HG03378 (cell line): ENCODE measurements around the gene KLHDC1.
A peak's percentile ranks its signal among the peaks of the same experiment; 100 is the strongest.
"Not testable (repeated sequence)": the region's sequence is repeated elsewhere in the genome, so short reads cannot be mapped to it uniquely, and the experiment has no call there.

Experiments
- ATAC-seq: cut with Tn5 transposase; IDR thresholded peaks from one replicate; pipeline ENCODE4 v1.9.1; 2021; ENCODE audit warnings: mild to moderate bottlenecking, moderate library complexity; ENCODE audit not compliant: unreplicated experiment

Gene KLHDC1

DNA sequence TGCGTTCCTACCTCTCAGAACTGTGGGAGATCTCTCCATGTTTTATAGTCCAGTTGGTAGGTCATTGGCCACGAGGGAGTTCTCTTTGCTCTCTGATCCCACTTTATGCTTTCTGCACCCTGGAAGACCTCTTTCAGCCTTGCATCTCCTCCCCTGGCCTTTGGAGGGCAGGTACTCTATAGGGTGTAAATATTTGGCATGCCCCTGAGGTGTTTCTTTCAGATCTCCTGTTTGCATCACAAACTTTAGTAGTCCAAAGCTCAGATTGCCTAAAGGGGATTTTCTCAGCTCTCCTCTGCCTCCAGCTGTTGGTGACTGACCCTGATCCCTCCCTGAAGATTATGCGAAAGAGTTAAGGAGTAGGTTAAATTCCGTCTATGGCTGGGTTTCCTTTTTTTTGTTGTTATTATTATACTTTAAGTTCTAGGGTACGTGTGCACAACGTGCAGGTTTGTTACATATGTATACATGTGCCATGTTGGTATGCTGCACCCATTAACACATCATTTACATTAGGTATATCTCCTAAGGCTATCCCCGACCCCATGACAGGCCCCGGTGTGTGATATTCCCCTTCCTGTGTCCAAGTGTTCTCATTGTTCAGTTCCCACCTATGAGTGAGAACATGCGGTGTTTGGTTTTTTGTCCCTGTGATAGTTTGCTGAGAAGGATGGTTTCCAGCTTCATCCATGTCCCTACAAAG, 29.0 kb downstream of the KLHDC1 start:
- ATAC-seq: not testable (repeated sequence)

DNA sequence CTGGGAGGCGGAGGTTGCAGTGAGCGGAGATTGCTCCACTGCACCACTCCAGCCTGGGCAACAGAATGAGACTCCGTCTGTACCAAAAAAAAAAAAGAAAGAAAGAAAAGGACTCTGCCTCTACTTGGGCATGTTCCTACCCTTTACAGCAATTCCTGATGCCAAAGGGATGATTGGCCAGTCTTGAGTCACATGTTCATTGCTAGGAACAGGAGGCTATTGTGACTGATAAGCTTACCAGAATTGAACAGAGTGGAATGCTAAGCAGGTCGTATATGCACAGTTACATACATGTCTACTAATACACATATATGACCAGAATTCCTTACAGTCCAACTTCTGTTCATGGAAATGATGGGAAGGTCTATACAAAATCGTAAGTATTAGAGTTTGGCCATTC, 34.3 kb downstream of the KLHDC1 start:
- no peak for ATAC-seq

DNA sequence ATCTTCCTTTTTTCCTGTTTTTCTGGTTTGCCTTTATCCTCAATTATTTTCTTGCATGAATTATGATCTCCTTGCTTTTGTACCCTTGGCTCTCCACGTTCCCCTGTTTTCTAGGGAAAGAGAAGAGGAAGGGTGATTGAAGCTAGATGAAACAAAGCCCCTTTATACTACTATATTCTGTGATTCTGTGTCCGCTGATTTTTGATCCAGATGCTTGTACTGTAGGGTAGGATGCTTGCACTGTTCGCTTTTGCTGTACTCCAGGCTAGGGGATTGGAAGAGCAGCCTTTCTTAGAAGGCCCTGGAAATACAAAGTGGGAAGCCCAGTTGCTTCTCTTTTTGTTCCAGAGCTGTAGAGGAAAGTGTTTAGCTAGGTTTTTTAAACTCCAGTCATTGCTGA, 40.0 kb downstream of the KLHDC1 start:
- ATAC-seq: no peak

- ATAC-seq: no peak
These were observed 40.9 kb downstream of the KLHDC1 start for GRCh38 chr14:49733836-49734235.

DNA sequence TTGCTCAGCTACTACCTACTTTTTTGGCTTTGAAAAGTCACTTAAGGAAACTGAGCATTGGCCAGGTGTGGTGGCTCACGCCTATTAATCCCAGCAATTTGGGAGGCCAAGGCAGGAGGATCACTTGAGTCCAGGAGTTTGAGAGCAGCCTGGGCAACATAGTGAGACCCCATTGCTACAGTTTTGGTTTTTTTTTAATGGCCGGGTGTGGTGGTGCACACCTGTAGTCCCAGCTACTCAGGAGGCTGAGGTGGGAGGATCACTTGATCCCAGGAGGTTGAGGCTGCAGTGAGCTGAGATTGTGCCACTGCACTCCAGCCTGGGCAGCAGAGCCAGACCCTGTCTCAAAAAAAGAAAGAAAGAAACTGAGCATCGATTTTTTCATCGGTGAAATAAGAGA, 42.7 kb downstream of the KLHDC1 start:
- ATAC-seq: not testable (repeated sequence)

DNA sequence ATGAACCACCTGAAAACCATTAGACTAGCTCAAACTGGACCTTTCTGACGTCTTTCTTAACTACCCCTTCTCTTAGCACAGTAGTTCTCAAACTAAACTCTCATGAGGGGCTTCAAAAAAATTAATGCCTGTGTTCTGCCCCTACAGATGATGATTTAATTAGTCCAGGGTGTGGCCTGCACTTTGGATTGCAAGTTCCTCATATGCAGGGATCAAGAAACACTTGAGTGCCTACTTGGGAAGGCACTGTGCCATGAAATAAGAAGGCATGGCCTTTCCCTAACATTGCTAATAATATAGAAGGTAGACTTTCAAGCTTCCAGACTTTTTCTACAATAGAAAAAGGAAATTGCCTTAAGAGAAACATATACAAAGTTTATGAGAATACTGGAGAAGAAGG, 52.3 kb downstream of the KLHDC1 start:
- no peak for ATAC-seq

DNA sequence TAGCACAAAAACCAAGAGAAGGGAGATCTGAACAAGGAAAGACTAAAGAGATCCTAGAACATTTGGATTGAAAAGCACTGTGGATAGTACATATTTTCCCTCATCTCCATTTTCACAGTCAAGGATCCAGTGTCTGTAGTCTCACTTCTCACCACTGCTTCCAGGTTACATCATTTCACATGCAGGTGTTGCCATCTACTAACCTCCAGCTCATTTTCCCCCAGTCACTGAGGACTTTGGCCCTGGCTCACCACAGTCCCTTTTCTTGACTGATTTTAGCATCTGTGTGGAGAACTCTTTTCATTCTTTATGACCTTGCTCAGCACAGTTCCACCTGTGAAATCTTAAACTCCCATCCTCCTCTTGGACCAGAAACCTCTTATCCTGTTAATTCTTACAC, 53.6 kb downstream of the KLHDC1 start:
- ATAC-seq: not testable (repeated sequence)

GRCh38 chr14:49754570-49755097, 61.7 kb downstream of the KLHDC1 start:
- no peak for ATAC-seq

GRCh38 chr14:49755378-49755777, 62.5 kb downstream of the KLHDC1 start:
- no peak for ATAC-seq

DNA sequence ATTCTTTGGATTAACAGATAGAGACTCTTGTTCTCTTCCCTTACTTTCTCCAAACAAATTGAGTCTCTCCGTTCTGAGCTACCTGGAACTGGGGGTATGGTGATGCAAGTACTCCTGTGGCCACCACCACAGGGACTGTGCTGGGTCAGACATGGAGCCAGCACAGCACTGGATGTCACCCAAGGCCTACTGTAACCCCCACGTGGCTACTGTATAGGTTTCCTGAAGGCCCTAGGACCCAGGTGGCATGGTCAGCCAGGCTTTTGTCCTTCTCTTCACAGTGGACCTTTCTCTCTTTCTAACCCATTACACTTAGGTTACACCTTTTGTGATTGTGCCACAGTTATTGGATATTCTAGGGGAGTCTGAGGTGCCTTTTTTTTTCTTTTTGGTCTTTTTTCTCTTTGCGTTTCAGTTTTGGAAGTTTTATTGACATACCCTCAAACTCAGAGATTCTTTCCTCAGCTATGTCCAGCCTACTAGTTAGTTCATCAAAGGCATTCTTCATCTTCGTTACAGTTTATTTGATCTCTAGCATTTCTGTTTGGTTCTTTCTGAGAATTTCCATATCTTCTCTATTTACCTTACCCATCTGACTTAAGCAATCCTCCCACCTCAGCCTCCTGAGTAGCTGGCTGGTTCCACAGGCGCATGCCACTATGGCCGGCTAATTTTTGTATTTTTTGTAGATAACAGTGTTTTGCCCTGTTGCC, 69.1 kb downstream of the KLHDC1 start:
- no peak for ATAC-seq

GRCh38 chr14:49766839-49767238, 73.9 kb downstream of the KLHDC1 start:
- no peak for ATAC-seq

GRCh38 chr14:49767270-49767570, 74.3 kb downstream of the KLHDC1 start:
- ATAC-seq: no peak

DNA sequence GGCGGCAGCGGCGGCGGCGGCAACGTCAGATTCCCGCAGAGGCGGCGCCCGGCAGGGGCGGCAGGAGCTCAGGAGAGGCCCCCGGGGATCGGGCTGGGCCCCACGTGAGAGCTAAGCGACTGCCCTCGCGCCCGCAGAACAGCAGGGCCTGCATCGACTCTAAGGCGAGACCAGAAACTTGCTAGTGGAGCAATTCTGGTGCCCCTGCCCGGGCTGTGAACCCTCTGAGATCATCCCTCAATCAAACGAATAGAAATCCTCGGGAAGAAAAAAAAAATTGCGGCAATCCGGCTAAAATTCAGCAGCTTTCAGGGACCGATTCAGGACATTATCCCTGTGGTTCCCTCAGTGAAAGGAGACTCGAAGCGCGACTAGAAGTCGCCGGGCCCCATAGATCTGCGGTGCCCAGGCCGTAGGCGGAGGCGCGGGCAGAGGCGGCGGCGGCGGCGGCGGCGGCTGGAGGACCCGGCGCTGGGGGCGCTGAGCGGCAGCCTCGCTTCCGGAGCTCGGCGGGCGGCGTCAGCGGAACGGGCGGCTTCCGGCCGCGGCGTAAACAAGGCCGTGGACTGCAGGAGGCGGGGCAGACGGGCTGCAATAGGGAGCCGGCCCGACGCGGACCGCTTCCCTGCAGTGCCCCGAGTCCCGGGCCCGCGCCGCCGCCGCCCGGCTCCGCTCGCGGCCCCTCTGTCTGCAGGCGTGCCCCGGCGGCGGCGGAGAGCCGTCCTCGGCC, 74.8 kb downstream of the KLHDC1 start, which contains the start of gene KLHDC2:
KLHDC2 (plus strand) TSS at position 583 of the 730 bp plus-strand sequence. CDS start 316 bp downstream, outside the sequence.
- ATAC-seq: peak; percentile 65

DNA sequence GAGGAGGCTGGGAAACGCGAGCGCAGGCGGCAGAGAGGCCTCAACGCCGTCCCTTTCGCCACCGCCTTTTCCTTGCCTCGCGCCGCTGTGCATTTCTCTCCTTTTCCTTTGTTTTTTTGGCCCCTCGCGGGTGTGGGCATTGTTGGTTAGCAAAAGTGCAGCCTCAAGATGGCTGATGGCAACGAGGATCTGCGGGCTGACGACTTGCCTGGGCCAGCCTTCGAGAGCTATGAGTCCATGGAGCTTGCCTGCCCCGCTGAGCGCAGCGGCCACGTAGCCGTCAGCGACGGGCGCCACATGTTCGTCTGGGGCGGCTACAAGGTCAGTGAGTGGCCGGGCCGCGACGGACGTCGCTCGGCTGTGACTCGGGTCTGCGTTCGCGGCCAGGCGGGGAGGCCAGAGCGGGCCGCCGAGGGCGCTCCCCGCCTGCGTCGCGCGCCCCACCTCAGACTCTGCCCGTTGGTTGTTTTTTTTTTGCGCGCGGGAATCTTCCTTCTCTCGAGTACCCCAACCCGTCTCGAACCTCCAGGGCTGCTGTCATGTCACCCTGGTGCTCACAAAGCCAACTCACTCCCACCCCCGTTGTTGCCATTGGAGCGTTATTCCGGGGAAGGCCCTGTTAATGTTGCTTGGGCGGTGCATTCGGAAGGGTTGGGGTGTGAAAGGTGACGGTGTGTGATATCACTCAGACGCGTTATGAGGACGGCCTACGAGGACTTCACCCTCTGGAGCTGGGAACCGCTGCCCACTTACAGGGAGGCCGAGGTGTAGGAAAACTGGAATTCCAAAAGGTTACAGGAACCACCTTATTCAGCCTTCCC, 75.6 kb downstream of the KLHDC1 start:
- peak; percentile 39 for ATAC-seq

DNA sequence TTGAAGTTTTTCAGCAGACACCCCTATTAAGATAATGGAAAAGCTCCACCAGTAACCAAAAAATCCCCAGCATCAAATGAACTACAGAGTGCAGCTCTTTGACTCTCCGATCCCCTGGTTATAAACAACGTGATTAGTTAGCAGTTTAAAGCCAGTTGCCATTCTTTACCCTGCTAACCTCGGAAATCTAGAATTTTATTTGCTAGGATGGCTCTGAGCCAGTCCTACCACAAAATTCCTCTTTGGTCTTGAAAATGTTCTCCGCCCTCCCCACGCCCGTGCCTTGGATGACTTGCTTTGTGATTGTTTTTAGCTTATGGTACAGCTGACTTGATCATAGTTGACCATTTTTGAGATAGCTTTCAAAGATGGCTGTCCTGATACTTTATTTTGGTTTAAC, 76.3 kb downstream of the KLHDC1 start:
- no peak for ATAC-seq

DNA sequence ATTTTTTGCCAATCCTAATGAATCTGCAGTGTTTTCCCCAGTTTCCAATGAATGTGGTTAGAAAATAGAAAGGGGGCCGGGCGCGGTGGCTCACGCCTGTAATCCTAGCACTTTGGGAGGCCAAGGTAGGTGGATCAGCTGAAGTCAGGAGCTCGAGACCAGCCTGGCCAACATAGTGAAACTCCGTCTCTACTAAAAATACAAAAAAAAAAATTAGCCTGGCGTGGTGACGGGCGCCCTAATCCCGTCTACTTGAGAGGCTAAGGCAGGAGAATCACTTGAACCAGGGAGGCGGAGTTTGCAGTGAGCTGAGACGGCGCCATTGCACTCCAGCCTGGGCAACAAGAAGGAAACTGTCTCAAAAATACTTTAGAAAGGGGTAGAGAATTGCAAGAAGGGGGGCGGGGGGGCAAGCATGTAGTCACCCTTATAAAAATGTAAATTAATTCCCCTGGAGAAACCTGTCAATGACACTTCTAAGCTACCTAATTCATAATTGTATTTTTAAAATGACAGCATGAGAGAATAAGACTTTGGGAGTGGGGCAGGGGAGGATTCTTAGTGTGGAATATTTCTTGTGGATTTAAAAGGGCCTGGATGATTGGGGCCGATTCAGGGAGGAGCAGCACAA, 76.8 kb downstream of the KLHDC1 start:
- no peak for ATAC-seq

- no peak for ATAC-seq
These were observed 77.4 kb downstream of the KLHDC1 start for GRCh38 chr14:49770212-49770817.

DNA sequence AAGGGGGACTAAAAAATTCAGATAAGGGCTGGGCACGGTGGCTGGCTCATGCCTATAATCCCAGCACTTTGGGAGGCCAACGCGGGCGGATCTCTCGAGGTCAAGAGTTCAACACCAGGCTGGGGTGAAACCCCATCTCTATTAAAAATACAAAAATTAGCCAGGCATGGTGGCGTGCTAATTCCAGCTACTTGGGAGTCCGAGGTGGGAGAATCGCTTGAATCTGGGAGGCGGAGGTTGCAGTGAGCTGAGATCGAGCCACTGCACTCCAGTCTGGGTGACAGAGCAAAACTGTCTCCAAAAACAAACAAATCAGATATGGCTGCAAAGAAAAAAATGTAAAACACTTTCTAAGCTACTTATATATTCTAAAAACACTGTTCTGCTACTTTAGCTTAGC, 78.8 kb downstream of the KLHDC1 start:
- ATAC-seq: not testable (repeated sequence)

DNA sequence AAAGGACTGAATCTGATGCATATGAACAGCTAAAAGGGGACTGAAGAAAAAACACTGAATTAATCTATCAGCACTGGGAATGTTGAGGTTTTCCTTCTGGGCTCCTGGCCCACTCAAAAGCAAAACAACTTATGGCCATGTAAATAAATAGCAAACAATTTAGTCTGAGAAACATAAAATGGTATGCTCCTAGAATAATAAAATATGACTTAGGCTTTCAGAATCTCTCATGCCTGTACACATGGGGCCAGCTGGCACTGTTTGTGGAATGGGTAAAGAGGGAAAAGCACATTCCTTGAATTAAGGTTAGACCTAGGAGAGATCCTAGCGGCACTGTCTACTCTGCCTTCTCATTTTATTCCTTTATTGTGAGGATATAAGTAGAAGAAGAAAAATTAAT, 81.2 kb downstream of the KLHDC1 start:
- no peak for ATAC-seq

DNA sequence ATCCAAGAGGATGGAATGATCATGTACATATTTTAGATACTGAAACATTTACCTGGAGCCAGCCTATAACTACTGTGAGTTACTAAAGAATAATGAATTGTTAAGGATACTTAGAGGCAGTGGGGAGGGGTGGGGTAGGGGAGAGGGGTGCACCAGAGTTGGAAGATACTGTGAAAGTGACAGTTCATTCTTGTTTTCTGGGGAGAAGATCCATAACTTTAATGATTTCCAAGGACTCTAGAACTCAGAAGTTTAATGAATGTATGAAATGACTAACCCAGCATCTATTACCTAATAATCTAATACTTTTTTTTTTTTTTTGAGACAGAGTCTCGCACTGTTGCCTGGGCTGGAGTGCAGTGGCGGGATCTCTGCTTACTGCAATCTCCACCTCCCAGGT, 85.5 kb downstream of the KLHDC1 start:
- no peak for ATAC-seq
